ENCODE measurements around the gene NBPF1.
"Not testable (repeated sequence)": the region's sequence is repeated elsewhere in the genome, so short reads cannot be mapped to it uniquely, and the experiment has no call there.

DNA sequence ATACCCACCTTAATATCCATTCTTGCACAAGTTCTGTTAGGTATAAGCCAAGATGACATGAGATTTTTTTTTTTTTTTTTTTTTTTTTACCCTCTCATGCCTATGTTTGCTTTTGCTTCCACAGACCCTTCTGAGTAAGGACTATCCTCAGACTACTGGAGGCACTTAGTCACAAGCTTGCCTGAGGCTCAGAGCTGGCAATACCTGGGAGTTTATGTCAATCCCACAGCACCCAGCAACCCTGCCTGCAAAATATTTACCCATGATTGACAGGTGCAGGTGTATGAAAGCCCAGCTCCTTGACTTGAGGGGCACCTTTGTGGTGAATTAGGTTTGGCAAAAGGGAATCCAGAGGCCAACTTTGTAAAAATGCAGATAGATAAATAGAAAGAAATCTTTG lies 87.6 kb downstream of the NBPF1 start:
- not testable (repeated sequence) for TF ChIP-seq EZH2 (IDR thresholded peaks at IDR 0.05; ENCODE audit: borderline replicate concordance, low read length)
- TF ChIP-seq, protein P1, sequence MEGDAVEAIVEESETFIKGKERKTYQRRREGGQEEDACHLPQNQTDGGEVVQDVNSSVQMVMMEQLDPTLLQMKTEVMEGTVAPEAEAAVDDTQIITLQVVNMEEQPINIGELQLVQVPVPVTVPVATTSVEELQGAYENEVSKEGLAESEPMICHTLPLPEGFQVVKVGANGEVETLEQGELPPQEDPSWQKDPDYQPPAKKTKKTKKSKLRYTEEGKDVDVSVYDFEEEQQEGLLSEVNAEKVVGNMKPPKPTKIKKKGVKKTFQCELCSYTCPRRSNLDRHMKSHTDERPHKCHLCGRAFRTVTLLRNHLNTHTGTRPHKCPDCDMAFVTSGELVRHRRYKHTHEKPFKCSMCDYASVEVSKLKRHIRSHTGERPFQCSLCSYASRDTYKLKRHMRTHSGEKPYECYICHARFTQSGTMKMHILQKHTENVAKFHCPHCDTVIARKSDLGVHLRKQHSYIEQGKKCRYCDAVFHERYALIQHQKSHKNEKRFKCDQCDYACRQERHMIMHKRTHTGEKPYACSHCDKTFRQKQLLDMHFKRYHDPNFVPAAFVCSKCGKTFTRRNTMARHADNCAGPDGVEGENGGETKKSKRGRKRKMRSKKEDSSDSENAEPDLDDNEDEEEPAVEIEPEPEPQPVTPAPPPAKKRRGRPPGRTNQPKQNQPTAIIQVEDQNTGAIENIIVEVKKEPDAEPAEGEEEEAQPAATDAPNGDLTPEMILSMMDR (conservative IDR thresholded peaks at IDR 0.05 in 1 of 2, IDR thresholded peaks at IDR 0.05 in 1 of 2; ENCODE audit: extremely low read depth in 1 of 2, insufficient read depth in 1 of 2, low read depth in 1 of 2, low read length in 2 of 2) = not testable (repeated sequence)

Data from mammary epithelial cell (primary cell).